HT-29 (cell line): Measurements from ENCODE around the gene MYO9A. TPM values are rescaled to one million over a fixed set of nuclear protein-coding genes. Genes with fewer than 3 reads are reported as not detected.
A peak's percentile ranks its signal among the peaks of the same experiment; 100 is the strongest.

Experiments used
- DNase-seq: peaks from one replicate; pipeline ENCODE4 v3.0.0-alpha.2; 2015; ENCODE audit warnings: low spot score
- small RNA-seq: library from RNA; depleted of rRNA; stranded (forward); fragments of <200 nt; gene quantifications from one replicate; pipeline ENCODE3, GENCODE V24; 2014
- total RNA-seq: library from RNA; depleted of rRNA; stranded (reverse); fragments of >200 nt; shearing (Covaris generic); gene quantifications from 2 replicates; pipeline ENCODE4 v1.2.3, GENCODE V29; 2014; rRNA removed

MYO9A gene
- total RNA-seq, 1 experiment from 2014 or later: 7.2 TPM

- no peak for DNase-seq
Observed at GRCh38 chr15:71782422-71783165, 335.4 kb downstream of the MYO9A start.

GRCh38 chr15:71781965-71782265, 336.0 kb downstream of the MYO9A start:
- no peak for DNase-seq

- no peak for DNase-seq
Observed at GRCh38 chr15:71781179-71781964, 336.6 kb downstream of the MYO9A start.

- peak; percentile 71 for DNase-seq
Observed at GRCh38 chr15:71780115-71780976, 337.6 kb downstream of the MYO9A start.

GRCh38 chr15:71779073-71779797, 338.7 kb downstream of the MYO9A start:
- no peak for DNase-seq

GRCh38 chr15:71777216-71777943, 340.6 kb downstream of the MYO9A start:
- DNase-seq: no peak

GRCh38 chr15:71776304-71776703, 341.6 kb downstream of the MYO9A start:
- DNase-seq: no peak

GRCh38 chr15:71775856-71776255, 342.1 kb downstream of the MYO9A start:
- no peak for DNase-seq

- DNase-seq: no peak
Observed at GRCh38 chr15:71773206-71773859, 344.6 kb downstream of the MYO9A start.

Small RNA genes within 50 kb of the gene (small RNA-seq; reads per million reads assigned to genes)
- 4.7 reads per million, percentile 82 among the genes with 10 or more reads in this experiment for gene RNA5SP399
- gene RNU2-65P: not detected

Other genes with a start within 250 kb of the MYO9A start
- gene SENP8, start 253 bp upstream of the MYO9A start, total RNA-seq: 0.66 and 3.2 TPM in 2 replicates
- 0.03 and 0.29 TPM in 2 replicates for gene GRAMD2A, start 79.6 kb upstream of the MYO9A start, total RNA-seq
- 1,702 and 1,855 TPM in 2 replicates for gene PKM, start 113.0 kb upstream of the MYO9A start, total RNA-seq
- 39.1 and 49.9 TPM in 2 replicates for gene PARP6, start 154.4 kb upstream of the MYO9A start, total RNA-seq
- gene CELF6, start 202.0 kb upstream of the MYO9A start, total RNA-seq: 0.31 and 0.55 TPM in 2 replicates